HepG2 (cell line): ENCODE measurements around the gene SEMA5B.

Experiments used
- BHLHE40 ChIP-seq: IDR thresholded peaks from 2 replicates; pipeline ENCODE4 v1.6.1; 2011; ENCODE audit warnings: low read length, improper control_type of control experiment
- CBX5 ChIP-seq: sonication (generic); formaldehyde crosslinking; IDR thresholded peaks from 2 replicates; pipeline ENCODE4 v1.4.0; 2020; ENCODE audit warnings: missing genetic modification reagents, borderline replicate concordance
- EED ChIP-seq: sonication (generic); formaldehyde crosslinking; IDR thresholded peaks from 2 replicates; pipeline ENCODE4 v1.5.0; 2020; ENCODE audit warnings: mild to moderate bottlenecking, missing genetic modification reagents
- FOXJ3 ChIP-seq: sonication (generic); formaldehyde crosslinking; IDR thresholded peaks from 2 replicates; pipeline ENCODE4 v1.4.0; 2020; ENCODE audit warnings: missing genetic modification reagents, mild to moderate bottlenecking, borderline replicate concordance
- MXD4 ChIP-seq: IDR thresholded peaks from 2 replicates; pipeline ENCODE4 v1.6.1; 2016; ENCODE audit warnings: mild to moderate bottlenecking, missing biosample characterization, missing genetic modification reagents
- ZBTB21 ChIP-seq: sonication (generic); formaldehyde crosslinking; IDR thresholded peaks from 2 replicates; pipeline ENCODE4 v1.4.0; 2020; ENCODE audit warnings: missing genetic modification reagents
- ZNF143 ChIP-seq: sonication (generic); formaldehyde crosslinking; IDR thresholded peaks from 2 replicates; pipeline ENCODE4 v1.4.0; 2020; ENCODE audit warnings: missing genetic modification reagents
- ZNF232 ChIP-seq: sonication (generic); formaldehyde crosslinking; IDR thresholded peaks from 2 replicates; pipeline ENCODE4 v1.4.0; 2020; ENCODE audit warnings: missing genetic modification reagents, borderline replicate concordance
- ZNF788 ChIP-seq: sonication (generic); formaldehyde crosslinking; IDR thresholded peaks from 2 replicates; pipeline ENCODE4 v1.5.0; 2020; ENCODE audit warnings: mild to moderate bottlenecking, missing genetic modification reagents, borderline replicate concordance
- ZNF816 ChIP-seq: sonication (generic); formaldehyde crosslinking; IDR thresholded peaks from 2 replicates; pipeline ENCODE4 v1.8.0; 2022; ENCODE audit warnings: missing genetic modification reagents, mild to moderate bottlenecking, borderline replicate concordance
- TF ChIP-seq, protein P1 (sequence below): sonication (generic); formaldehyde crosslinking; IDR thresholded peaks from 2 replicates; pipeline ENCODE4 v1.5.0; 2020; ENCODE audit warnings: mild to moderate bottlenecking, missing genetic modification reagents, moderate library complexity
- TF ChIP-seq, protein P2 (sequence below): sonication (generic); formaldehyde crosslinking; IDR thresholded peaks from 2 replicates; pipeline ENCODE4 v1.4.0; 2020; ENCODE audit warnings: missing genetic modification reagents
- TF ChIP-seq, protein P3 (sequence below): IDR thresholded peaks from 2 replicates; pipeline ENCODE4 v1.6.1; 2012; ENCODE audit warnings: low read length, improper control_type of control experiment
- TF ChIP-seq, protein P4 (sequence below): fragments of 450-650 bp; IDR thresholded peaks from 2 replicates; pipeline ENCODE4 v1.6.1; 2017

GRCh38 chr3:123037015-123037375 is 9.4 kb upstream of the SEMA5B start:
- TF ChIP-seq, protein P1, sequence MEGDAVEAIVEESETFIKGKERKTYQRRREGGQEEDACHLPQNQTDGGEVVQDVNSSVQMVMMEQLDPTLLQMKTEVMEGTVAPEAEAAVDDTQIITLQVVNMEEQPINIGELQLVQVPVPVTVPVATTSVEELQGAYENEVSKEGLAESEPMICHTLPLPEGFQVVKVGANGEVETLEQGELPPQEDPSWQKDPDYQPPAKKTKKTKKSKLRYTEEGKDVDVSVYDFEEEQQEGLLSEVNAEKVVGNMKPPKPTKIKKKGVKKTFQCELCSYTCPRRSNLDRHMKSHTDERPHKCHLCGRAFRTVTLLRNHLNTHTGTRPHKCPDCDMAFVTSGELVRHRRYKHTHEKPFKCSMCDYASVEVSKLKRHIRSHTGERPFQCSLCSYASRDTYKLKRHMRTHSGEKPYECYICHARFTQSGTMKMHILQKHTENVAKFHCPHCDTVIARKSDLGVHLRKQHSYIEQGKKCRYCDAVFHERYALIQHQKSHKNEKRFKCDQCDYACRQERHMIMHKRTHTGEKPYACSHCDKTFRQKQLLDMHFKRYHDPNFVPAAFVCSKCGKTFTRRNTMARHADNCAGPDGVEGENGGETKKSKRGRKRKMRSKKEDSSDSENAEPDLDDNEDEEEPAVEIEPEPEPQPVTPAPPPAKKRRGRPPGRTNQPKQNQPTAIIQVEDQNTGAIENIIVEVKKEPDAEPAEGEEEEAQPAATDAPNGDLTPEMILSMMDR (CRISPR knock-in tag) = no peak
- TF ChIP-seq EED (CRISPR knock-in tag) (no peak), ZNF232 (CRISPR knock-in tag) (no peak), FOXJ3 (CRISPR knock-in tag) (no peak), ZNF143 (CRISPR knock-in tag) (no peak), CBX5 (CRISPR knock-in tag) (no peak), MXD4 (CRISPR knock-in tag) (no peak), ZBTB21 (CRISPR knock-in tag) (no peak), ZNF788 (CRISPR knock-in tag) (no peak), BHLHE40 (no peak), ZNF816 (CRISPR knock-in tag) (no peak)
- TF ChIP-seq, protein P2, sequence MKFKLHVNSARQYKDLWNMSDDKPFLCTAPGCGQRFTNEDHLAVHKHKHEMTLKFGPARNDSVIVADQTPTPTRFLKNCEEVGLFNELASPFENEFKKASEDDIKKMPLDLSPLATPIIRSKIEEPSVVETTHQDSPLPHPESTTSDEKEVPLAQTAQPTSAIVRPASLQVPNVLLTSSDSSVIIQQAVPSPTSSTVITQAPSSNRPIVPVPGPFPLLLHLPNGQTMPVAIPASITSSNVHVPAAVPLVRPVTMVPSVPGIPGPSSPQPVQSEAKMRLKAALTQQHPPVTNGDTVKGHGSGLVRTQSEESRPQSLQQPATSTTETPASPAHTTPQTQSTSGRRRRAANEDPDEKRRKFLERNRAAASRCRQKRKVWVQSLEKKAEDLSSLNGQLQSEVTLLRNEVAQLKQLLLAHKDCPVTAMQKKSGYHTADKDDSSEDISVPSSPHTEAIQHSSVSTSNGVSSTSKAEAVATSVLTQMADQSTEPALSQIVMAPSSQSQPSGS (CRISPR knock-in tag) = no peak
- TF ChIP-seq, protein P3, sequence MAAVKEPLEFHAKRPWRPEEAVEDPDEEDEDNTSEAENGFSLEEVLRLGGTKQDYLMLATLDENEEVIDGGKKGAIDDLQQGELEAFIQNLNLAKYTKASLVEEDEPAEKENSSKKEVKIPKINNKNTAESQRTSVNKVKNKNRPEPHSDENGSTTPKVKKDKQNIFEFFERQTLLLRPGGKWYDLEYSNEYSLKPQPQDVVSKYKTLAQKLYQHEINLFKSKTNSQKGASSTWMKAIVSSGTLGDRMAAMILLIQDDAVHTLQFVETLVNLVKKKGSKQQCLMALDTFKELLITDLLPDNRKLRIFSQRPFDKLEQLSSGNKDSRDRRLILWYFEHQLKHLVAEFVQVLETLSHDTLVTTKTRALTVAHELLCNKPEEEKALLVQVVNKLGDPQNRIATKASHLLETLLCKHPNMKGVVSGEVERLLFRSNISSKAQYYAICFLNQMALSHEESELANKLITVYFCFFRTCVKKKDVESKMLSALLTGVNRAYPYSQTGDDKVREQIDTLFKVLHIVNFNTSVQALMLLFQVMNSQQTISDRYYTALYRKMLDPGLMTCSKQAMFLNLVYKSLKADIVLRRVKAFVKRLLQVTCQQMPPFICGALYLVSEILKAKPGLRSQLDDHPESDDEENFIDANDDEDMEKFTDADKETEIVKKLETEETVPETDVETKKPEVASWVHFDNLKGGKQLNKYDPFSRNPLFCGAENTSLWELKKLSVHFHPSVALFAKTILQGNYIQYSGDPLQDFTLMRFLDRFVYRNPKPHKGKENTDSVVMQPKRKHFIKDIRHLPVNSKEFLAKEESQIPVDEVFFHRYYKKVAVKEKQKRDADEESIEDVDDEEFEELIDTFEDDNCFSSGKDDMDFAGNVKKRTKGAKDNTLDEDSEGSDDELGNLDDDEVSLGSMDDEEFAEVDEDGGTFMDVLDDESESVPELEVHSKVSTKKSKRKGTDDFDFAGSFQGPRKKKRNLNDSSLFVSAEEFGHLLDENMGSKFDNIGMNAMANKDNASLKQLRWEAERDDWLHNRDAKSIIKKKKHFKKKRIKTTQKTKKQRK = no peak
- TF ChIP-seq, protein P4, sequence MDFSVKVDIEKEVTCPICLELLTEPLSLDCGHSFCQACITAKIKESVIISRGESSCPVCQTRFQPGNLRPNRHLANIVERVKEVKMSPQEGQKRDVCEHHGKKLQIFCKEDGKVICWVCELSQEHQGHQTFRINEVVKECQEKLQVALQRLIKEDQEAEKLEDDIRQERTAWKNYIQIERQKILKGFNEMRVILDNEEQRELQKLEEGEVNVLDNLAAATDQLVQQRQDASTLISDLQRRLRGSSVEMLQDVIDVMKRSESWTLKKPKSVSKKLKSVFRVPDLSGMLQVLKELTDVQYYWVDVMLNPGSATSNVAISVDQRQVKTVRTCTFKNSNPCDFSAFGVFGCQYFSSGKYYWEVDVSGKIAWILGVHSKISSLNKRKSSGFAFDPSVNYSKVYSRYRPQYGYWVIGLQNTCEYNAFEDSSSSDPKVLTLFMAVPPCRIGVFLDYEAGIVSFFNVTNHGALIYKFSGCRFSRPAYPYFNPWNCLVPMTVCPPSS = no peak
